Mesenteric fat pad (tissue), 1 donor: ENCODE results near the gene SANBR. TPM values are rescaled to one million over a fixed set of nuclear protein-coding genes. Genes with fewer than 3 reads are reported as not detected.
"Not testable (repeated sequence)": the region's sequence is repeated elsewhere in the genome, so short reads cannot be mapped to it uniquely, and the experiment has no call there.

Experiments used
- DNase-seq: peaks from one replicate; pipeline ENCODE4 v3.0.0-alpha.2; 2020; ENCODE audit warnings: low spot score
- long read RNA-seq: library from polyadenylated mRNA; unstranded; transcript quantifications from one replicate; pipeline ENCODE4 v2.0.0, GENCODE V29; 2020
- total RNA-seq: library from RNA; stranded (reverse); fragmentation: NEBNext Ultra II Directional; extraction: Animal tissue kit (Norgen Biotek cat#: 25700); gene quantifications from one replicate; pipeline ENCODE4 v1.2.1, GENCODE V29; 2021
- donor health status: DM: yes; HTN: yes; CAD: no.

The SANBR gene
- 9.0 TPM for total RNA-seq
- long read RNA-seq, partial matches to known transcripts, result 9 of 18 reads
- long read RNA-seq, other reads (novel, unspliced or antisense), result 9 of 18 reads

GRCh38 chr2:61065714-61066709 lies at the start of gene SANBR:
Gene SANBR (plus strand): TSS chr2:61065871. CDS start chr2:61070351, 4,480 bp downstream.
- DNase-seq, result peak; percentile 95

GRCh38 chr2:61015976-61016375 lies 49.7 kb upstream of the SANBR start:
- DNase-seq, result no peak

GRCh38 chr2:61016392-61017002 lies 49.2 kb upstream of the SANBR start:
- DNase-seq, result no peak

GRCh38 chr2:61017003-61017555 lies 48.6 kb upstream of the SANBR start:
- DNase-seq, result no peak

- no peak for DNase-seq
These were observed 47.9 kb upstream of the SANBR start, which contains the start of the genes PEX13 and PUS10 for GRCh38 chr2:61017556-61018317. Gene PEX13 (plus strand): TSS chr2:61017720. CDS start chr2:61017760, 40 bp downstream. Gene PUS10 (minus strand): TSS chr2:61018255. CDS start chr2:61011890, 6,365 bp downstream.

- no peak for DNase-seq
These were observed 47.3 kb upstream of the SANBR start for GRCh38 chr2:61018318-61018755.

- DNase-seq, result no peak
These were observed 46.9 kb upstream of the SANBR start for GRCh38 chr2:61018798-61019197.

- DNase-seq, result no peak
These were observed 44.4 kb upstream of the SANBR start for GRCh38 chr2:61021228-61021660.

- DNase-seq, result no peak
These were observed 42.0 kb upstream of the SANBR start for GRCh38 chr2:61023670-61024069.

- no peak for DNase-seq
These were observed 36.1 kb upstream of the SANBR start for GRCh38 chr2:61029533-61029932.

GRCh38 chr2:61034592-61034991 lies 31.1 kb upstream of the SANBR start:
- not testable (repeated sequence) for DNase-seq

- DNase-seq, result not testable (repeated sequence)
These were observed 29.0 kb upstream of the SANBR start for GRCh38 chr2:61036643-61037042.

GRCh38 chr2:61042807-61043206 lies 22.9 kb upstream of the SANBR start:
- DNase-seq, result no peak

GRCh38 chr2:61044636-61045035 lies 21.0 kb upstream of the SANBR start:
- DNase-seq, result no peak

- no peak for DNase-seq
These were observed 20.4 kb upstream of the SANBR start for GRCh38 chr2:61045226-61045625.

- no peak for DNase-seq
These were observed 19.7 kb upstream of the SANBR start for GRCh38 chr2:61045999-61046398.

GRCh38 chr2:61055557-61055956 lies 10.1 kb upstream of the SANBR start:
- no peak for DNase-seq

- DNase-seq, result no peak
These were observed 8.1 kb upstream of the SANBR start for GRCh38 chr2:61057562-61057961.

GRCh38 chr2:61059382-61059781 lies 6.3 kb upstream of the SANBR start:
- DNase-seq, result no peak

GRCh38 chr2:61074100-61074499 lies 8.4 kb downstream of the SANBR start:
- DNase-seq, result no peak

- no peak for DNase-seq
These were observed 20.2 kb downstream of the SANBR start for GRCh38 chr2:61085883-61086282.
